PFSK-1 (cell line): ENCODE measurements around the gene ADPRHL1.

ENCODE experiments used
- POLR2AphosphoS5 ChIP-seq: IDR thresholded peaks from 2 replicates; pipeline ENCODE4 v1.6.1; 2012; ENCODE audit warnings: low read depth, mild to moderate bottlenecking, control low read depth, low read length, moderate library complexity
- REST ChIP-seq, 2 experiments: IDR thresholded peaks; 2 replicates each; pipeline versions ENCODE4 v1.6.1 to v1.8.0; 2011 to 2012; ENCODE audit warnings: low read depth in 2 of 2, low read length in 2 of 2, control low read depth in 1 of 2, inconsistent platforms in 1 of 2, mild to moderate bottlenecking in 1 of 2, moderate library complexity in 1 of 2; ENCODE audit not compliant: insufficient read depth in 1 of 2

GRCh38 chr13:113421673-113422270 is 31.5 kb downstream of the ADPRHL1 start:
- TF ChIP-seq POLR2AphosphoS5 (no peak), REST (IDR thresholded peaks at IDR 0.05; ENCODE audit: insufficient read depth in 1 of 2, low read depth in 2 of 2, low read length in 2 of 2) (no peak)
